ENCODE results near the gene TANC1.

DNA sequence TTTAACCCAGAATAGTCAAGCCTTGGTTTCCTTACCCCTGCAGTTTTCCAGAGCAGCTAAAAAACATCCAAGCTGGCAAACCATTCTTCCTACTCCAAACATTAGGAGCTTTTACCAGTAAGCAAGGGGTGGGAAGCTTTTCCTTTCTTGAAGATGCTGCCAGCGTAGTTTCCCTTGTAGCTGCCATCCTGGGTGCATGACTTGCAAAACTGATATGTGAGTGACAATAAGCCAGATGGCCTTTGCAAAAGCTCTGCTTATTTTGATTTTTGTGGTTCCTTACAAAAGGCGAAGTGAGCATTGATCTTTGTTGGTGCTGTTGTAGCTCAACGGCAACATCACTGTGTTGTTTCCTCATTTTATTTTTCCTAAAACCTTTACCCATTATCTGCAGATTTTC is 179.2 kb downstream of the TANC1 start:
- TF ChIP-seq POLR2A (IDR thresholded peaks at IDR 0.05) (no peak), POLR2AphosphoS5 (IDR thresholded peaks at IDR 0.05) (no peak)
- TF ChIP-seq, protein P1, sequence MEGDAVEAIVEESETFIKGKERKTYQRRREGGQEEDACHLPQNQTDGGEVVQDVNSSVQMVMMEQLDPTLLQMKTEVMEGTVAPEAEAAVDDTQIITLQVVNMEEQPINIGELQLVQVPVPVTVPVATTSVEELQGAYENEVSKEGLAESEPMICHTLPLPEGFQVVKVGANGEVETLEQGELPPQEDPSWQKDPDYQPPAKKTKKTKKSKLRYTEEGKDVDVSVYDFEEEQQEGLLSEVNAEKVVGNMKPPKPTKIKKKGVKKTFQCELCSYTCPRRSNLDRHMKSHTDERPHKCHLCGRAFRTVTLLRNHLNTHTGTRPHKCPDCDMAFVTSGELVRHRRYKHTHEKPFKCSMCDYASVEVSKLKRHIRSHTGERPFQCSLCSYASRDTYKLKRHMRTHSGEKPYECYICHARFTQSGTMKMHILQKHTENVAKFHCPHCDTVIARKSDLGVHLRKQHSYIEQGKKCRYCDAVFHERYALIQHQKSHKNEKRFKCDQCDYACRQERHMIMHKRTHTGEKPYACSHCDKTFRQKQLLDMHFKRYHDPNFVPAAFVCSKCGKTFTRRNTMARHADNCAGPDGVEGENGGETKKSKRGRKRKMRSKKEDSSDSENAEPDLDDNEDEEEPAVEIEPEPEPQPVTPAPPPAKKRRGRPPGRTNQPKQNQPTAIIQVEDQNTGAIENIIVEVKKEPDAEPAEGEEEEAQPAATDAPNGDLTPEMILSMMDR (IDR thresholded peaks at IDR 0.05), result no peak

Measured in sigmoid colon (tissue), 4 donors.